GM12878 (cell line): Measurements from ENCODE around the gene PRKCB. TPM values are rescaled to one million over a fixed set of nuclear protein-coding genes. Genes with fewer than 3 reads are reported as not detected.

Experiments used
- ATAC-seq: fragments of 200-7000 bp; cut with Tn5 transposase; 3 replicates; pipeline ENCODE4 v1.9.1; 2020; ENCODE audit warnings: mild to moderate bottlenecking, moderate library complexity
- BruUV-seq: library from RNA; stranded (reverse); fragments of 400-500 nt; replicated peaks from 2 replicates; lab custom pipeline; 2021; lab: Mats Ljungman, UMichigan
- CTCF ChIA-PET: fragments of 300-600 bp; sonication (Branson Sonifier 250); formaldehyde crosslinking; extraction: SDS; loops from one replicate; lab custom pipeline; 2021; ENCODE audit warnings: inconsistent platforms; lab: Yijun Ruan, JAX
- POLR2A ChIA-PET: fragments of 350-600 bp; formaldehyde crosslinking; extraction: SDS; loops from one replicate; lab custom pipeline; 2021; ENCODE audit warnings: inconsistent platforms; lab: Charles Lee
- RAD21 ChIA-PET: fragments of 300-600 bp; sonication (Branson Sonifier 250); formaldehyde crosslinking; loops from one replicate; lab custom pipeline; 2023; ENCODE audit warnings: antibody characterized with exemption; ENCODE audit not compliant: unreplicated experiment; lab: Charles Lee
- SMC1A ChIA-PET: fragments of 300-600 bp; sonication (Branson Sonifier 250); formaldehyde crosslinking; loops from one replicate; lab custom pipeline; 2023; ENCODE audit not compliant: unreplicated experiment, uncharacterized antibody; lab: Charles Lee
- DNase-seq: peaks from one replicate; pipeline ENCODE4 v3.0.0-alpha.2; 2011; ENCODE audit warnings: low read depth, low spot score
- FAIRE-seq: peaks from 3 replicates; lab custom pipeline; 2011; peaks lifted over from hg19 to GRCh38; lab: Jason Lieb, UNC
- H2AFZ ChIP-seq: 2 replicates; pipeline ENCODE4 v1.6.0; 2011; ENCODE audit warnings: low read depth, low read length, control low read depth; ENCODE audit not compliant: control insufficient read depth
- H3K27ac ChIP-seq: 2 replicates; pipeline ENCODE4 v1.5.1; 2011; ENCODE audit warnings: control low read depth; ENCODE audit not compliant: control insufficient read depth, insufficient read depth
- H3K27me3 ChIP-seq, 2 experiments: replicated peaks in 1 of 2; 2 replicates each; pipeline versions ENCODE4 v1.6.0 to v1.6.1; 2011; ENCODE audit warnings: low read length in 1 of 2; ENCODE audit not compliant: control insufficient read depth in 2 of 2, insufficient read depth in 2 of 2
- H3K36me3 ChIP-seq, 2 experiments: 2 replicates each; pipeline ENCODE4 v1.5.1; 2011; ENCODE audit warnings: low read length in 1 of 2; ENCODE audit not compliant: control insufficient read depth in 2 of 2, insufficient read depth in 2 of 2
- H3K4me1 ChIP-seq: 2 replicates; pipeline ENCODE4 v1.6.1; 2011; ENCODE audit warnings: mild to moderate bottlenecking, low read length, moderate library complexity, mixed read lengths; ENCODE audit not compliant: control insufficient read depth, insufficient read depth
- H3K4me2 ChIP-seq: 2 replicates; pipeline ENCODE4 v1.6.0; 2011; ENCODE audit warnings: control low read depth; ENCODE audit not compliant: control insufficient read depth, insufficient read depth
- H3K4me3 ChIP-seq: fragments of 200-600 bp; sonication (generic); 2 replicates; pipeline ENCODE4 v1.5.1; 2016
- H3K79me2 ChIP-seq: 2 replicates; pipeline ENCODE4 v1.6.0; 2011; ENCODE audit warnings: low read length; ENCODE audit not compliant: control insufficient read depth, insufficient read depth
- H3K9ac ChIP-seq: 2 replicates; pipeline ENCODE4 v1.8.0; 2011; ENCODE audit warnings: low read length, control low read depth, mixed read lengths; ENCODE audit not compliant: control insufficient read depth, insufficient read depth
- H3K9me3 ChIP-seq: replicated peaks from 3 replicates; pipeline ENCODE4 v1.5.1; 2011; ENCODE audit warnings: mild to moderate bottlenecking, low read length; ENCODE audit not compliant: control insufficient read depth, insufficient read depth
- H4K20me1 ChIP-seq: 2 replicates; pipeline ENCODE4 v1.6.0; 2011; ENCODE audit not compliant: control insufficient read depth, insufficient read depth
- ATF7 ChIP-seq: fragments of 450-650 bp; IDR thresholded peaks from 2 replicates; pipeline ENCODE4 v1.6.1; 2016; ENCODE audit warnings: low read depth, mild to moderate bottlenecking
- CREB1 ChIP-seq: IDR thresholded peaks from 2 replicates; pipeline ENCODE4 v1.6.1; 2012; ENCODE audit warnings: low read depth, mild to moderate bottlenecking, inconsistent platforms
- CREM ChIP-seq: IDR thresholded peaks from 2 replicates; pipeline ENCODE4 v1.6.1; 2014; ENCODE audit warnings: antibody characterized with exemption, low read depth
- EED ChIP-seq: sonication (generic); IDR thresholded peaks from 2 replicates; pipeline ENCODE4 v1.6.1; 2016; ENCODE audit warnings: antibody characterized with exemption, low read depth
- EGR1 ChIP-seq, 2 experiments: IDR thresholded peaks; 1 replicate in 1 of 2; 2 replicates in 1 of 2; pipeline ENCODE4 v1.6.1; 2011 to 2012; ENCODE audit warnings: low read depth in 2 of 2, low read length in 2 of 2, borderline replicate concordance in 1 of 2, mild to moderate bottlenecking in 1 of 2, moderate library complexity in 1 of 2
- HDGF ChIP-seq: fragments of 450-650 bp; IDR thresholded peaks from 2 replicates; pipeline ENCODE4 v1.6.1; 2016; ENCODE audit warnings: antibody characterized with exemption
- IKZF2 ChIP-seq, 2 experiments: fragments of 450-650 bp; IDR thresholded peaks; 2 replicates each; pipeline ENCODE4 v1.6.1; 2017; ENCODE audit warnings: mild to moderate bottlenecking in 2 of 2, moderate library complexity in 2 of 2
- IRF5 ChIP-seq: fragments of 450-650 bp; IDR thresholded peaks from 2 replicates; pipeline ENCODE4 v1.6.1; 2017; ENCODE audit warnings: borderline replicate concordance
- MTA2 ChIP-seq: fragments of 450-650 bp; IDR thresholded peaks from 2 replicates; pipeline ENCODE4 v1.6.1; 2016; ENCODE audit warnings: low read depth, mild to moderate bottlenecking, moderate library complexity
- NFIC ChIP-seq: IDR thresholded peaks from 2 replicates; pipeline ENCODE4 v1.6.1; 2012; ENCODE audit warnings: low read depth, mild to moderate bottlenecking, inconsistent platforms, low read length, moderate library complexity
- PKNOX1 ChIP-seq: fragments of 450-650 bp; IDR thresholded peaks from 2 replicates; pipeline ENCODE4 v1.6.1; 2016; ENCODE audit warnings: mild to moderate bottlenecking
- POLR2A ChIP-seq: IDR thresholded peaks from 2 replicates; pipeline ENCODE4 v1.6.1; 2011; ENCODE audit warnings: low read depth, mild to moderate bottlenecking, low read length
- POU2F2 ChIP-seq: IDR thresholded peaks from 3 replicates; pipeline ENCODE4 v1.6.1; 2011; ENCODE audit warnings: low read depth, mild to moderate bottlenecking, low read length, borderline replicate concordance
- RFX5 ChIP-seq: IDR thresholded peaks from 2 replicates; pipeline ENCODE4 v1.6.1; 2011; ENCODE audit warnings: low read depth, low read length, improper control_type of control experiment
- RUNX3 ChIP-seq: IDR thresholded peaks from 2 replicates; pipeline ENCODE4 v1.6.1; 2012; ENCODE audit warnings: low read length, inconsistent platforms
- STAT3 ChIP-seq: IDR thresholded peaks from 2 replicates; pipeline ENCODE4 v1.6.1; 2011; ENCODE audit warnings: low read depth, low read length, improper control_type of control experiment
- SUPT20H ChIP-seq: IDR thresholded peaks from 2 replicates; pipeline ENCODE4 v1.6.1; 2011; ENCODE audit warnings: low read depth, mild to moderate bottlenecking, low read length, moderate library complexity, borderline replicate concordance; ENCODE audit not compliant: control insufficient read depth
- TCF12 ChIP-seq: IDR thresholded peaks from 2 replicates; pipeline ENCODE4 v1.6.1; 2011; ENCODE audit warnings: low read depth, mild to moderate bottlenecking, low read length
- WGBS: methylation state at CpG from one replicate; pipeline ENCODE4 v1.1.6; 2016; ENCODE audit warnings: low lambda C conversion rate; ENCODE audit not compliant: insufficient replicate concordance, insufficient coverage; ENCODE audit errors: missing lambda C conversion rate; 5-methylcytosine and 5-hydroxymethylcytosine counted together
- in situ Hi-C: fragments of 300-500 bp; cut with MboI; formaldehyde crosslinking; loops from 9 replicates; pipeline ENCODE4 v1.14.3; 2018; ENCODE audit warnings: mixed read lengths
- intact Hi-C: fragments of 100-400 bp; cut with micrococcal nuclease; formaldehyde crosslinking; loops from one replicate; pipeline ENCODE4 v1.14.2; 2022; ENCODE audit not compliant: unreplicated experiment
- polyA plus RNA-seq, 11 experiments: library from polyadenylated mRNA; depleted of rRNA in 4 of 11; unstranded in 6 of 11; stranded (reverse) in 5 of 11; fragments of >200 nt; fragmentation: Nextera tagmentation in 4 of 11; fragmentation: Illumina TruSeq in 1 of 11; extraction: Ambion mirVana in 4 of 11; extraction: Trizol in 1 of 11; gene quantifications; 1 replicate in 1 of 11; 2 replicates in 10 of 11; pipeline versions ENCODE4 v1.2.1 to v1.2.3, GENCODE V29; 2011 to 2016; ENCODE audit warnings: inconsistent platforms in 2 of 11, missing spikeins in 2 of 11, low read depth in 1 of 11
- total RNA-seq, 4 experiments: library from RNA; depleted of rRNA in 3 of 4; stranded (reverse); fragments of >200 nt in 3 of 4; fragmentation: Illumina TruSeq in 1 of 4; extraction: Trizol in 1 of 4; gene quantifications; 2 replicates each; pipeline versions ENCODE4 v1.2.1 to v1.2.3, GENCODE V29; 2013 to 2021
- TF ChIP-seq, protein P1 (sequence below): IDR thresholded peaks from 2 replicates; pipeline ENCODE4 v1.6.1; 2011; ENCODE audit warnings: mild to moderate bottlenecking, low read depth, low read length, moderate library complexity; ENCODE audit not compliant: insufficient replicate concordance

The PRKCB gene
- total and polyA plus RNA-seq, 10 of the 15 experiments (the other 5 are each of a cell fraction or from before 2014, with no cell fraction given): 21.4 to 158 (median 97.3) TPM

DNA sequence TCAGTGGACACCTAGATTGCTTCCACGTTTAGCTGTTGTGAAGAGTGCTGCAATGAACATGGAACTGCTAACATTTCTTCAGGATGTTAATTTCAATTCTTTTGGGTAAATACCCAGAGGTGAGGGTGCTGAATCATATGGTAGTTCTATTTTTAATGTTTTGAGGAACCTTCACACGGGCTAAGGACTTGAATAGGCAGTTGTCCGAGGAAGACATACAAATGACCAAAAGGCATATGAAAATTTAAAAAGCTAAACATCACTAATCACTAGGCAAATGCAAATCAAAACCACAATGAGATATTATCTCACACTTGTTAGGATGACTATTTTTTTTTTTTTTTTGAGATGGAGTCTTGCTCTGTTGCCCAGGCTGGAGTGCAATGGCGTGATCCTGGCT is 173.3 kb downstream of the PRKCB start (continued):
- 0 out of 2 replicates have a peak, but pooled peaks have one; percentile 15 for TF ChIP-seq NFIC
- TF ChIP-seq RFX5: peak; percentile 40; the same call in 1 of the 2 replicates
- TF ChIP-seq IKZF2 (IDR thresholded peaks at IDR 0.05): peak in 1 of 2 experiments; percentile 23; a peak in 1 of 4 replicates
- peak; percentile 36; the same call in 1 of the 2 replicates for TF ChIP-seq MTA2
- no peak for TF ChIP-seq EGR1 (IDR thresholded peaks at IDR 0.05; ENCODE audit: borderline replicate concordance in 1 of 2, low read depth in 2 of 2, low read length in 2 of 2)
- TF ChIP-seq ATF7: peak; percentile 56; the same call in 1 of the 2 replicates

GRCh38 chr16:24009955-24010354 is 174.2 kb downstream of the PRKCB start:
- H3K4me3 ChIP-seq: no peak overlapping the region
- ATAC-seq: peak; percentile 34
- H4K20me1 ChIP-seq: no peaks in the 10 kb centered on the region
- in situ Hi-C loops (loop anchor here (5.0 kb wide), 1 partner anchor 208 kb away; no protein-coding TSS in a partner anchor), intact Hi-C loops (loop anchor here (1.0 to 5.0 kb wide), 4 partner anchors 93 to 207 kb away; no protein-coding TSS in a partner anchor)
- BruUV-seq: no TSS peak
- H3K27me3 ChIP-seq: no peaks in the 10 kb centered on the region
- H3K27ac ChIP-seq: peak overlapping the region; percentile 53
- 0% methylated on average over 3 of the region's 3 CpGs for WGBS
- H3K79me2 ChIP-seq: peaks cover 7% of the 10 kb centered on the region
- POLR2A ChIA-PET: interaction anchor here (0.7 to 1.2 kb wide), 5 partner anchors 131 to 207 kb away, joined by 3 to 4 read pairs (median 3); partner anchors contain the start of gene PRKCB
- H3K9me3 ChIP-seq: no peaks in the 10 kb centered on the region
- peak; percentile 20 for DNase-seq
- SMC1A ChIA-PET: interaction anchor here (0.6 to 16.5 kb wide), 43 partner anchors 9 to 279 kb away, joined by 3 to 237 read pairs (median 5); partner anchors contain the start of gene PRKCB
- peaks cover 63% of the 10 kb centered on the region for H3K4me1 ChIP-seq
- no peak for FAIRE-seq
- CTCF ChIA-PET: interaction anchor here (0.6 to 11.9 kb wide), 60 partner anchors 8 to 495 kb away, joined by 3 to 425 read pairs (median 4); partner anchors contain the start of genes NDUFAB1 and PRKCB
- H3K4me2 ChIP-seq: peak overlapping the region; percentile 70
- RAD21 ChIA-PET: interaction anchor here (0.6 to 4.9 kb wide), 32 partner anchors 10 to 243 kb away, joined by 3 to 146 read pairs (median 5); partner anchors contain the start of gene PRKCB
- H2AFZ ChIP-seq: no peak overlapping the region
- TF ChIP-seq NFIC (0 out of 2 replicates have a peak, but pooled peaks have one; percentile 26), RUNX3 (peak; percentile 55; the same call in 1 of the 2 replicates), PKNOX1 (peak; percentile 71), CREM (peak; percentile 9; the same call in 1 of the 2 replicates), IRF5 (no peak), POLR2A (0 out of 2 replicates have a peak, but pooled peaks have one; percentile 23), STAT3 (no peak), EED (0 out of 2 replicates have a peak, but pooled peaks have one; percentile 15), POU2F2 (0 out of 3 replicates have a peak, but pooled peaks have one; percentile 3), SUPT20H (no peak), CREB1 (peak; percentile 19; the same call in 1 of the 2 replicates), HDGF (no peak), IKZF2 (IDR thresholded peaks at IDR 0.05) (0 out of 4 replicates have a peak, but pooled peaks have one; percentile 7 to 23), TCF12 (no peak)
- TF ChIP-seq, protein P1, sequence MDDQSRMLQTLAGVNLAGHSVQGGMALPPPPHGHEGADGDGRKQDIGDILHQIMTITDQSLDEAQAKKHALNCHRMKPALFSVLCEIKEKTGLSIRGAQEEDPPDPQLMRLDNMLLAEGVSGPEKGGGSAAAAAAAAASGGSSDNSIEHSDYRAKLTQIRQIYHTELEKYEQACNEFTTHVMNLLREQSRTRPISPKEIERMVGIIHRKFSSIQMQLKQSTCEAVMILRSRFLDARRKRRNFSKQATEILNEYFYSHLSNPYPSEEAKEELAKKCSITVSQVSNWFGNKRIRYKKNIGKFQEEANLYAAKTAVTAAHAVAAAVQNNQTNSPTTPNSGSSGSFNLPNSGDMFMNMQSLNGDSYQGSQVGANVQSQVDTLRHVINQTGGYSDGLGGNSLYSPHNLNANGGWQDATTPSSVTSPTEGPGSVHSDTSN: peak; percentile 21
- no peak overlapping the region for H3K9ac ChIP-seq
- H3K36me3 ChIP-seq: peaks cover 4 to 18% of the 10 kb centered on the region in 2 experiments
